ENCODE measurements around the gene KLHDC2. TPM values are rescaled to one million over a fixed set of nuclear protein-coding genes. Genes with fewer than 3 reads are reported as not detected.
"Not testable (repeated sequence)": the region's sequence is repeated elsewhere in the genome, so short reads cannot be mapped to it uniquely, and the experiment has no call there.

KLHDC2 gene
- 113 TPM for polyA plus RNA-seq
- long read RNA-seq, donor 1, full-length matches to known transcripts = 16 of 48 reads
- long read RNA-seq, donor 1, partial matches to known transcripts = 17 of 48 reads
- long read RNA-seq, donor 1, other reads (novel, unspliced or antisense) = 15 of 48 reads
- long read RNA-seq, donor 2, full-length matches to known transcripts = 52 of 52 reads
- long read RNA-seq, donor 2, partial matches to known transcripts = 0 of 52 reads
- long read RNA-seq, donor 2, other reads (novel, unspliced or antisense) = 0 of 52 reads
- long read RNA-seq, donor 3 = 0 reads
- long read RNA-seq, donor 4, full-length matches to known transcripts = 10 of 10 reads
- long read RNA-seq, donor 4, partial matches to known transcripts = 0 of 10 reads
- long read RNA-seq, donor 4, other reads (novel, unspliced or antisense) = 0 of 10 reads
- long read RNA-seq, donor 5, full-length matches to known transcripts = 27 of 27 reads
- long read RNA-seq, donor 5, partial matches to known transcripts = 0 of 27 reads
- long read RNA-seq, donor 5, other reads (novel, unspliced or antisense) = 0 of 27 reads
- long read RNA-seq, donor 6, full-length matches to known transcripts = 41 of 46 reads
- long read RNA-seq, donor 6, partial matches to known transcripts = 5 of 46 reads
- long read RNA-seq, donor 6, other reads (novel, unspliced or antisense) = 0 of 46 reads
- long read RNA-seq, donor 7, full-length matches to known transcripts = 13 of 13 reads
- long read RNA-seq, donor 7, partial matches to known transcripts = 0 of 13 reads
- long read RNA-seq, donor 7, other reads (novel, unspliced or antisense) = 0 of 13 reads
- long read RNA-seq, donor 8, full-length matches to known transcripts = 48 of 200 reads
- long read RNA-seq, donor 8, partial matches to known transcripts = 143 of 200 reads
- long read RNA-seq, donor 8, other reads (novel, unspliced or antisense) = 9 of 200 reads
- long read RNA-seq, donor 9, full-length matches to known transcripts = 60 of 134 reads
- long read RNA-seq, donor 9, partial matches to known transcripts = 64 of 134 reads
- long read RNA-seq, donor 9, other reads (novel, unspliced or antisense) = 10 of 134 reads
- long read RNA-seq, donor 10, full-length matches to known transcripts = 35 of 120 reads
- long read RNA-seq, donor 10, partial matches to known transcripts = 71 of 120 reads
- long read RNA-seq, donor 10, other reads (novel, unspliced or antisense) = 14 of 120 reads
- long read RNA-seq, donor 11, full-length matches to known transcripts = 32 of 76 reads
- long read RNA-seq, donor 11, partial matches to known transcripts = 44 of 76 reads
- long read RNA-seq, donor 11, other reads (novel, unspliced or antisense) = 0 of 76 reads

DNA sequence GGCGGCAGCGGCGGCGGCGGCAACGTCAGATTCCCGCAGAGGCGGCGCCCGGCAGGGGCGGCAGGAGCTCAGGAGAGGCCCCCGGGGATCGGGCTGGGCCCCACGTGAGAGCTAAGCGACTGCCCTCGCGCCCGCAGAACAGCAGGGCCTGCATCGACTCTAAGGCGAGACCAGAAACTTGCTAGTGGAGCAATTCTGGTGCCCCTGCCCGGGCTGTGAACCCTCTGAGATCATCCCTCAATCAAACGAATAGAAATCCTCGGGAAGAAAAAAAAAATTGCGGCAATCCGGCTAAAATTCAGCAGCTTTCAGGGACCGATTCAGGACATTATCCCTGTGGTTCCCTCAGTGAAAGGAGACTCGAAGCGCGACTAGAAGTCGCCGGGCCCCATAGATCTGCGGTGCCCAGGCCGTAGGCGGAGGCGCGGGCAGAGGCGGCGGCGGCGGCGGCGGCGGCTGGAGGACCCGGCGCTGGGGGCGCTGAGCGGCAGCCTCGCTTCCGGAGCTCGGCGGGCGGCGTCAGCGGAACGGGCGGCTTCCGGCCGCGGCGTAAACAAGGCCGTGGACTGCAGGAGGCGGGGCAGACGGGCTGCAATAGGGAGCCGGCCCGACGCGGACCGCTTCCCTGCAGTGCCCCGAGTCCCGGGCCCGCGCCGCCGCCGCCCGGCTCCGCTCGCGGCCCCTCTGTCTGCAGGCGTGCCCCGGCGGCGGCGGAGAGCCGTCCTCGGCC, at the start of gene KLHDC2:
KLHDC2 (plus strand) TSS at position 583 of the 730 bp plus-strand sequence. CDS start 316 bp downstream, outside the sequence.
- DNase-seq = peak; percentile 87 to 93
- Histone ChIP-seq H3K4me3 (ENCODE audit: low read length) (peak within 1 kb of the TSS; percentile 99), H3K27me3 (ENCODE audit: control insufficient read depth, insufficient read depth, low read length) (no peaks in the 10 kb centered on the region), H3K36me3 (ENCODE audit: control insufficient read depth, insufficient read depth, low read length) (peaks cover 5% of the 10 kb centered on the region), H3K27ac (ENCODE audit: low read length) (peak within 1 kb of the TSS; percentile 100), H3K4me1 (ENCODE audit: control insufficient read depth, insufficient read depth, low read length) (peaks cover 15% of the 10 kb centered on the region), H3K9me3 (ENCODE audit: control insufficient read depth, low read depth, low read length) (peaks cover 2% of the 10 kb centered on the region)
- WGBS (ENCODE audit: insufficient coverage, low lambda C conversion rate) = no CpG with 5 or more reads among the region's 86 CpGs

GRCh38 chr14:49720744-49721143, 47.2 kb upstream of the KLHDC2 start:
- H3K9me3 ChIP-seq (ENCODE audit: control insufficient read depth, low read depth, low read length) = peaks cover 5% of the 10 kb centered on the region
- H3K27me3 ChIP-seq (ENCODE audit: control insufficient read depth, insufficient read depth, low read length) = no peaks in the 10 kb centered on the region
- no peak overlapping the region for H3K27ac ChIP-seq (ENCODE audit: low read length)
- DNase-seq = no peak
- H3K36me3 ChIP-seq (ENCODE audit: control insufficient read depth, insufficient read depth, low read length) = peaks cover 2% of the 10 kb centered on the region
- H3K4me3 ChIP-seq (ENCODE audit: low read length) = no peak overlapping the region
- no peaks in the 10 kb centered on the region for H3K4me1 ChIP-seq (ENCODE audit: control insufficient read depth, insufficient read depth, low read length)

GRCh38 chr14:49721733-49722435, 46.1 kb upstream of the KLHDC2 start:
- H3K4me3 ChIP-seq (ENCODE audit: low read length); DNase-seq; H3K36me3 ChIP-seq (ENCODE audit: control insufficient read depth, insufficient read depth, low read length); H3K4me1 ChIP-seq (ENCODE audit: control insufficient read depth, insufficient read depth, low read length); H3K27me3 ChIP-seq (ENCODE audit: control insufficient read depth, insufficient read depth, low read length); H3K27ac ChIP-seq (ENCODE audit: low read length); H3K9me3 ChIP-seq (ENCODE audit: control insufficient read depth, low read depth, low read length): not testable (repeated sequence)
- no CpG with 5 or more reads among the region's 9 CpGs for WGBS (ENCODE audit: insufficient coverage, low lambda C conversion rate)

- H3K27me3 ChIP-seq (ENCODE audit: control insufficient read depth, insufficient read depth, low read length) = no peaks in the 10 kb centered on the region
- H3K9me3 ChIP-seq (ENCODE audit: control insufficient read depth, low read depth, low read length) = no peaks in the 10 kb centered on the region
- DNase-seq = no peak
- no peak overlapping the region for H3K27ac ChIP-seq (ENCODE audit: low read length)
- no peaks in the 10 kb centered on the region for H3K36me3 ChIP-seq (ENCODE audit: control insufficient read depth, insufficient read depth, low read length)
- WGBS (ENCODE audit: insufficient coverage, low lambda C conversion rate) = no CpG with 5 or more reads among the region's 5 CpGs
- H3K4me3 ChIP-seq (ENCODE audit: low read length) = no peak overlapping the region
- H3K4me1 ChIP-seq (ENCODE audit: control insufficient read depth, insufficient read depth, low read length) = no peaks in the 10 kb centered on the region
Measured at GRCh38 chr14:49727171-49727570, 40.8 kb upstream of the KLHDC2 start.

GRCh38 chr14:49732896-49733295, 35.1 kb upstream of the KLHDC2 start:
- Histone ChIP-seq H3K4me3 (ENCODE audit: low read length) (no peak overlapping the region), H3K4me1 (ENCODE audit: control insufficient read depth, insufficient read depth, low read length) (no peaks in the 10 kb centered on the region), H3K27ac (ENCODE audit: low read length) (no peak overlapping the region), H3K36me3 (ENCODE audit: control insufficient read depth, insufficient read depth, low read length) (peaks cover 4% of the 10 kb centered on the region), H3K9me3 (ENCODE audit: control insufficient read depth, low read depth, low read length) (no peaks in the 10 kb centered on the region), H3K27me3 (ENCODE audit: control insufficient read depth, insufficient read depth, low read length) (no peaks in the 10 kb centered on the region)
- no peak for DNase-seq
- no CpG with 5 or more reads among the region's 3 CpGs for WGBS (ENCODE audit: insufficient coverage, low lambda C conversion rate)

DNA sequence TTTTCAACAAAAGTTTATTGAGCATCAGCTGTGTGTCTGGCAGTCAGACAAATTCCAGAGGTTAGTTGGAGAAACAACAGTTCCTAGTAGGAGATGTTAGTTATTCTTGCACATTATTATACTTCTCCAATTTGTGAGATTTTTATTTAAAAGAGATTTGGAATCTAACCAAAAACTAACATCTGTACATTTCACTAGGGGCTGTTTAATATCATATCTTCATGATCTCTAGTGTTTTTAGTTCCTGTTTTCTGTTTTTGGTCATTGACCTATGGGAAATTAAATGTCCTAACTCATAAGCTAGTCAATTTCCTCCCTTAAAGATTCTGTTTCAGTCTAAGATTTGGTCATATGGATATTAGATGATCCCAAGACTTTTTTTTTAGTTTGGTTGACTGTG, 34.1 kb upstream of the KLHDC2 start:
- Histone ChIP-seq H3K36me3 (ENCODE audit: control insufficient read depth, insufficient read depth, low read length) (peaks cover 4% of the 10 kb centered on the region), H3K27me3 (ENCODE audit: control insufficient read depth, insufficient read depth, low read length) (no peaks in the 10 kb centered on the region), H3K27ac (ENCODE audit: low read length) (no peak overlapping the region), H3K4me1 (ENCODE audit: control insufficient read depth, insufficient read depth, low read length) (no peaks in the 10 kb centered on the region), H3K4me3 (ENCODE audit: low read length) (no peak overlapping the region), H3K9me3 (ENCODE audit: control insufficient read depth, low read depth, low read length) (no peaks in the 10 kb centered on the region)
- no peak for DNase-seq

GRCh38 chr14:49735669-49736068, 32.3 kb upstream of the KLHDC2 start:
- not testable (repeated sequence) for H3K36me3 ChIP-seq (ENCODE audit: control insufficient read depth, insufficient read depth, low read length); DNase-seq; H3K9me3 ChIP-seq (ENCODE audit: control insufficient read depth, low read depth, low read length); H3K4me3 ChIP-seq (ENCODE audit: low read length); H3K27ac ChIP-seq (ENCODE audit: low read length); H3K27me3 ChIP-seq (ENCODE audit: control insufficient read depth, insufficient read depth, low read length); H3K4me1 ChIP-seq (ENCODE audit: control insufficient read depth, insufficient read depth, low read length)
- WGBS (ENCODE audit: insufficient coverage, low lambda C conversion rate) = 100% methylated on average over 2 of the region's 4 CpGs

GRCh38 chr14:49745191-49745590, 22.8 kb upstream of the KLHDC2 start:
- no peak for DNase-seq
- Histone ChIP-seq H3K4me3 (ENCODE audit: low read length) (no peak overlapping the region), H3K36me3 (ENCODE audit: control insufficient read depth, insufficient read depth, low read length) (peaks cover 7% of the 10 kb centered on the region), H3K27ac (ENCODE audit: low read length) (no peak overlapping the region), H3K9me3 (ENCODE audit: control insufficient read depth, low read depth, low read length) (no peaks in the 10 kb centered on the region), H3K27me3 (ENCODE audit: control insufficient read depth, insufficient read depth, low read length) (no peaks in the 10 kb centered on the region), H3K4me1 (ENCODE audit: control insufficient read depth, insufficient read depth, low read length) (no peaks in the 10 kb centered on the region)
- no CpG with 5 or more reads among the region's 1 CpG for WGBS (ENCODE audit: insufficient coverage, low lambda C conversion rate)

DNA sequence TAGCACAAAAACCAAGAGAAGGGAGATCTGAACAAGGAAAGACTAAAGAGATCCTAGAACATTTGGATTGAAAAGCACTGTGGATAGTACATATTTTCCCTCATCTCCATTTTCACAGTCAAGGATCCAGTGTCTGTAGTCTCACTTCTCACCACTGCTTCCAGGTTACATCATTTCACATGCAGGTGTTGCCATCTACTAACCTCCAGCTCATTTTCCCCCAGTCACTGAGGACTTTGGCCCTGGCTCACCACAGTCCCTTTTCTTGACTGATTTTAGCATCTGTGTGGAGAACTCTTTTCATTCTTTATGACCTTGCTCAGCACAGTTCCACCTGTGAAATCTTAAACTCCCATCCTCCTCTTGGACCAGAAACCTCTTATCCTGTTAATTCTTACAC, 21.5 kb upstream of the KLHDC2 start:
- not testable (repeated sequence) for H3K4me3 ChIP-seq (ENCODE audit: low read length)

More for the DNA sequence above, 21.5 kb upstream of the KLHDC2 start:
- peak in 1 of 2 donors; percentile 23 for DNase-seq
- not testable (repeated sequence) for H3K9me3 ChIP-seq (ENCODE audit: control insufficient read depth, low read depth, low read length); H3K27me3 ChIP-seq (ENCODE audit: control insufficient read depth, insufficient read depth, low read length); H3K36me3 ChIP-seq (ENCODE audit: control insufficient read depth, insufficient read depth, low read length); H3K27ac ChIP-seq (ENCODE audit: low read length); H3K4me1 ChIP-seq (ENCODE audit: control insufficient read depth, insufficient read depth, low read length)

Measured in large intestine (tissue), 12 donors.